IPS-18a (cell line): ENCODE data around the gene FOSL1.
"Not testable (repeated sequence)": the region's sequence is repeated elsewhere in the genome, so short reads cannot be mapped to it uniquely, and the experiment has no call there.

ENCODE experiments used
- H3K27ac ChIP-seq: one replicate; pipeline ENCODE4 v1.5.1; 2013; ENCODE audit warnings: low read length
- H3K27me3 ChIP-seq: one replicate; pipeline ENCODE4 v1.6.1; 2013; ENCODE audit warnings: mild to moderate bottlenecking, low read length; ENCODE audit not compliant: control insufficient read depth, insufficient read depth
- H3K36me3 ChIP-seq: one replicate; pipeline ENCODE4 v1.6.1; 2013; ENCODE audit warnings: low read depth, low read length; ENCODE audit not compliant: control insufficient read depth
- H3K4me1 ChIP-seq: one replicate; pipeline ENCODE4 v1.6.1; 2013; ENCODE audit warnings: low read depth, low read length; ENCODE audit not compliant: control insufficient read depth
- H3K4me3 ChIP-seq: one replicate; pipeline ENCODE4 v1.5.1; 2013; ENCODE audit warnings: low read length
- H3K9ac ChIP-seq: one replicate; pipeline ENCODE4 v1.6.1; 2013; ENCODE audit warnings: mild to moderate bottlenecking, low read length, moderate library complexity
- H3K9me3 ChIP-seq: one replicate; pipeline ENCODE4 v1.6.1; 2013; ENCODE audit warnings: low read depth, low read length; ENCODE audit not compliant: control insufficient read depth

Gene FOSL1

GRCh38 chr11:65892661-65893317 lies 7.4 kb downstream of the FOSL1 start:
- Histone ChIP-seq H3K9me3 (no peaks in the 10 kb centered on the region), H3K27ac (no peak overlapping the region), H3K4me1 (peaks cover 16% of the 10 kb centered on the region), H3K4me3 (peak overlapping the region; percentile 85), H3K36me3 (no peaks in the 10 kb centered on the region), H3K27me3 (peaks cover 38% of the 10 kb centered on the region), H3K9ac (no peak overlapping the region)

GRCh38 chr11:65892137-65892540 lies 8.0 kb downstream of the FOSL1 start:
- Histone ChIP-seq H3K27me3 (peaks cover 32% of the 10 kb centered on the region), H3K4me1 (peaks cover 16% of the 10 kb centered on the region), H3K4me3 (peak overlapping the region; percentile 85), H3K9ac (peak overlapping the region; percentile 73)
- not testable (repeated sequence) for H3K36me3 ChIP-seq, H3K27ac ChIP-seq, H3K9me3 ChIP-seq

- H3K36me3 ChIP-seq = peaks cover 5% of the 10 kb centered on the region
Observed at GRCh38 chr11:65891219-65892136, 8.7 kb downstream of the FOSL1 start.

GRCh38 chr11:65890324-65891218 lies 9.6 kb downstream of the FOSL1 start, which contains the start of gene CCDC85B:
Gene CCDC85B, plus strand, starts transcription at chr11:65890673. Its CDS starts 111 bp downstream, at chr11:65890784.
- H3K27ac ChIP-seq = no peak within 1 kb of the TSS
- peak within 1 kb of the TSS; percentile 73 for H3K9ac ChIP-seq
- peaks cover 16% of the 10 kb centered on the region for H3K4me1 ChIP-seq
- peak within 1 kb of the TSS; percentile 93 for H3K4me3 ChIP-seq
- peaks cover 23% of the 10 kb centered on the region for H3K27me3 ChIP-seq
- no peaks in the 10 kb centered on the region for H3K9me3 ChIP-seq
- peaks cover 10% of the 10 kb centered on the region for H3K36me3 ChIP-seq

More at GRCh38 chr11:65891219-65892136, 8.7 kb downstream of the FOSL1 start:
- peak overlapping the region; percentile 85 for H3K4me3 ChIP-seq
- peaks cover 26% of the 10 kb centered on the region for H3K27me3 ChIP-seq
- peaks cover 16% of the 10 kb centered on the region for H3K4me1 ChIP-seq
- H3K9ac ChIP-seq = peak overlapping the region; percentile 73
- no peak overlapping the region for H3K27ac ChIP-seq
- H3K9me3 ChIP-seq = no peaks in the 10 kb centered on the region

GRCh38 chr11:65888163-65888814 lies 11.9 kb downstream of the FOSL1 start, which contains the start of gene FIBP:
Gene FIBP, minus strand, starts transcription at chr11:65888471. Its CDS starts 53 bp downstream, at chr11:65888418.
- Histone ChIP-seq H3K36me3 (peaks cover 28% of the 10 kb centered on the region), H3K4me3 (peak within 1 kb of the TSS; percentile 93), H3K4me1 (peaks cover 16% of the 10 kb centered on the region)

GRCh38 chr11:65887723-65888162 lies 12.4 kb downstream of the FOSL1 start:
- peak overlapping the region; percentile 93 for H3K4me3 ChIP-seq
- H3K4me1 ChIP-seq = peaks cover 16% of the 10 kb centered on the region
- no peak overlapping the region for H3K27ac ChIP-seq
- peaks cover 32% of the 10 kb centered on the region for H3K36me3 ChIP-seq
- H3K27me3 ChIP-seq = peaks cover 23% of the 10 kb centered on the region
- H3K9ac ChIP-seq = peak overlapping the region; percentile 55
- no peaks in the 10 kb centered on the region for H3K9me3 ChIP-seq

More at GRCh38 chr11:65888163-65888814, 11.9 kb downstream of the FOSL1 start, which contains the start of gene FIBP:
- Histone ChIP-seq H3K27ac (no peak within 1 kb of the TSS), H3K9ac (peak within 1 kb of the TSS; percentile 55), H3K27me3 (peaks cover 23% of the 10 kb centered on the region), H3K9me3 (no peaks in the 10 kb centered on the region)

GRCh38 chr11:65886826-65887722 lies 13.1 kb downstream of the FOSL1 start:
- no peak overlapping the region for H3K27ac ChIP-seq

GRCh38 chr11:65885808-65886536 lies 14.2 kb downstream of the FOSL1 start:
- Histone ChIP-seq H3K9me3 (no peaks in the 10 kb centered on the region), H3K4me1 (peaks cover 7% of the 10 kb centered on the region), H3K27ac (no peak overlapping the region), H3K9ac (no peak overlapping the region), H3K36me3 (peaks cover 32% of the 10 kb centered on the region), H3K27me3 (peaks cover 14% of the 10 kb centered on the region), H3K4me3 (no peak overlapping the region)

More at GRCh38 chr11:65886826-65887722, 13.1 kb downstream of the FOSL1 start:
- H3K4me1 ChIP-seq = peaks cover 10% of the 10 kb centered on the region
- no peaks in the 10 kb centered on the region for H3K9me3 ChIP-seq
- peak overlapping the region; percentile 55 for H3K9ac ChIP-seq
- peak overlapping the region; percentile 93 for H3K4me3 ChIP-seq
- peaks cover 32% of the 10 kb centered on the region for H3K36me3 ChIP-seq
- peaks cover 22% of the 10 kb centered on the region for H3K27me3 ChIP-seq

- Histone ChIP-seq H3K9me3 (no peaks in the 10 kb centered on the region), H3K27me3 (peaks cover 14% of the 10 kb centered on the region), H3K4me3 (no peak overlapping the region), H3K36me3 (peaks cover 32% of the 10 kb centered on the region), H3K4me1 (peaks cover 7% of the 10 kb centered on the region), H3K9ac (no peak overlapping the region), H3K27ac (no peak overlapping the region)
Observed at GRCh38 chr11:65885231-65885630, 15.0 kb downstream of the FOSL1 start.
